Activated T-cell treated with anti-CD3 and anti-CD28 coated beads, Interleukin-2, amount 50 U/mL, for 48 hours (primary cell): ENCODE measurements around the gene VWA7.
"Not testable (repeated sequence)": the region's sequence is repeated elsewhere in the genome, so short reads cannot be mapped to it uniquely, and the experiment has no call there.

ENCODE experiments used
- DNase-seq, 2 experiments: peaks; one replicate each; pipeline ENCODE4 v3.0.0-alpha.2; 2020

Gene VWA7

GRCh38 chr6:31801031-31801927 is 24.2 kb upstream of the VWA7 start:
- not testable (repeated sequence) for DNase-seq

- no peak for DNase-seq
Measured at GRCh38 chr6:31799781-31800180, 22.7 kb upstream of the VWA7 start.

- peak in 1 of 2 experiments; percentile 30 for DNase-seq
Measured at GRCh38 chr6:31797588-31797987, 20.5 kb upstream of the VWA7 start.

GRCh38 chr6:31796993-31797385 is 19.9 kb upstream of the VWA7 start:
- no peak for DNase-seq

- DNase-seq, result peak; percentile 88 to 92
Measured at GRCh38 chr6:31795616-31796298, 18.6 kb upstream of the VWA7 start, which contains the start of gene VARS1. Gene VARS1, minus strand, starts transcription at chr6:31795752. Its CDS starts 535 bp downstream, at chr6:31795217.

- peak in 1 of 2 experiments; percentile 42 for DNase-seq
Measured at GRCh38 chr6:31794866-31795615, 17.9 kb upstream of the VWA7 start.

GRCh38 chr6:31794294-31794865 is 17.3 kb upstream of the VWA7 start:
- no peak for DNase-seq

GRCh38 chr6:31793927-31794245 is 16.8 kb upstream of the VWA7 start:
- not testable (repeated sequence) for DNase-seq

GRCh38 chr6:31792761-31793171 is 15.6 kb upstream of the VWA7 start:
- DNase-seq, result no peak

GRCh38 chr6:31792090-31792374 is 14.9 kb upstream of the VWA7 start:
- no peak for DNase-seq

- DNase-seq, result peak; percentile 63 to 68
Measured at GRCh38 chr6:31791324-31792089, 14.4 kb upstream of the VWA7 start.

- DNase-seq, result no peak
Measured at GRCh38 chr6:31785475-31785874, 8.3 kb upstream of the VWA7 start.

- DNase-seq, result no peak
Measured at GRCh38 chr6:31784098-31784925, 7.2 kb upstream of the VWA7 start.

- no peak for DNase-seq
Measured at GRCh38 chr6:31782126-31782855, 5.2 kb upstream of the VWA7 start.

GRCh38 chr6:31781244-31782125 is 4.4 kb upstream of the VWA7 start:
- no peak for DNase-seq

- DNase-seq, result no peak
Measured at GRCh38 chr6:31780507-31781243, 3.5 kb upstream of the VWA7 start.

- no peak for DNase-seq
Measured at GRCh38 chr6:31779908-31780307, 2.8 kb upstream of the VWA7 start.

- no peak for DNase-seq
Measured at GRCh38 chr6:31778999-31779885, 2.1 kb upstream of the VWA7 start.
